ENCODE results near the gene MAP1A. TPM values are rescaled to one million over a fixed set of nuclear protein-coding genes. Genes with fewer than 3 reads are reported as not detected.

The MAP1A gene
- total RNA-seq, 1 donor from 2014 or later = 4.0 TPM

GRCh38 chr15:43521419-43521818 is 4.0 kb downstream of the MAP1A start:
- Histone ChIP-seq H3K9me3 (ENCODE audit: low read depth) (no peaks in the 10 kb centered on the region), H3F3A (ENCODE audit: low read depth) (peaks cover 17% of the 10 kb centered on the region), H3K4me2 (no peak overlapping the region), H3K79me2 (ENCODE audit: low read depth) (no peaks in the 10 kb centered on the region), H3K36me3 (no peaks in the 10 kb centered on the region), H3K27ac (no peak overlapping the region), H3K4me1 (peaks cover 31% of the 10 kb centered on the region), H3K4me3 (no peak overlapping the region), H2AFZ (replicated peaks) (no peak overlapping the region), H3K9ac (no peak overlapping the region), H3K27me3 (no peaks in the 10 kb centered on the region), H4K20me1 (ENCODE audit: low read depth) (no peaks in the 10 kb centered on the region)
- H3K9me3 Mint-ChIP-seq = peaks cover 6% of the 10 kb centered on the region
- H3K4me1 Mint-ChIP-seq = peaks cover 34% of the 10 kb centered on the region
- H3K4me3 Mint-ChIP-seq = no peak overlapping the region
- DNase-seq (ENCODE audit: low spot score) = no peak
- no peak for TF ChIP-seq EZH2 (IDR thresholded peaks at IDR 0.05)
- TF ChIP-seq EZH2phosphoT487 (IDR thresholded peaks at IDR 0.05) = no peak
- no peak for TF ChIP-seq CTCF (IDR thresholded peaks at IDR 0.05)
- peaks cover 57% of the 10 kb centered on the region for H3K36me3 Mint-ChIP-seq
- H3K27me3 Mint-ChIP-seq (ENCODE audit: insufficient read depth, low read depth) = peaks cover 10% of the 10 kb centered on the region
- no peak overlapping the region for H3K27ac Mint-ChIP-seq

- no peaks in the 10 kb centered on the region for H3K9me3 ChIP-seq (ENCODE audit: low read depth)
- H4K20me1 ChIP-seq (ENCODE audit: low read depth) = no peaks in the 10 kb centered on the region
- no peak overlapping the region for H3K4me3 Mint-ChIP-seq
- no peak overlapping the region for H3K9ac ChIP-seq
- H3K4me1 Mint-ChIP-seq = peaks cover 25% of the 10 kb centered on the region
- peaks cover 10% of the 10 kb centered on the region for H3K27me3 Mint-ChIP-seq (ENCODE audit: insufficient read depth, low read depth)
- H3K79me2 ChIP-seq (ENCODE audit: low read depth) = no peaks in the 10 kb centered on the region
- no peak overlapping the region for H3K27ac Mint-ChIP-seq
- H3K36me3 Mint-ChIP-seq = peaks cover 57% of the 10 kb centered on the region
- H3K36me3 ChIP-seq = no peaks in the 10 kb centered on the region
- no peak overlapping the region for H3K27ac ChIP-seq
- H3K4me1 ChIP-seq = peaks cover 23% of the 10 kb centered on the region
- no peaks in the 10 kb centered on the region for H3K27me3 ChIP-seq
- no peak overlapping the region for H2AFZ ChIP-seq (replicated peaks)
- no peak overlapping the region for H3K4me2 ChIP-seq
- no peak for DNase-seq (ENCODE audit: low spot score)
- H3F3A ChIP-seq (ENCODE audit: low read depth) = peaks cover 17% of the 10 kb centered on the region
- H3K4me3 ChIP-seq = no peak overlapping the region
- H3K9me3 Mint-ChIP-seq = peaks cover 6% of the 10 kb centered on the region
- no peak for TF ChIP-seq EZH2phosphoT487 (IDR thresholded peaks at IDR 0.05)
- no peak for TF ChIP-seq EZH2 (IDR thresholded peaks at IDR 0.05)
- no peak for TF ChIP-seq CTCF (IDR thresholded peaks at IDR 0.05)
Measured at GRCh38 chr15:43522247-43522646, 4.8 kb downstream of the MAP1A start.

GRCh38 chr15:43523646-43524045 is 6.2 kb downstream of the MAP1A start:
- Histone ChIP-seq H3K9me3 (ENCODE audit: low read depth) (no peaks in the 10 kb centered on the region), H3K36me3 (no peaks in the 10 kb centered on the region)
- peaks cover 57% of the 10 kb centered on the region for H3K36me3 Mint-ChIP-seq

More at GRCh38 chr15:43523646-43524045, 6.2 kb downstream of the MAP1A start:
- H2AFZ ChIP-seq (replicated peaks) = no peak overlapping the region
- Mint-ChIP-seq H3K4me1 (peaks cover 12% of the 10 kb centered on the region), H3K9me3 (peaks cover 6% of the 10 kb centered on the region), H3K27ac (no peak overlapping the region), H3K27me3 (ENCODE audit: insufficient read depth, low read depth) (peaks cover 8% of the 10 kb centered on the region), H3K4me3 (no peak overlapping the region)
- H3K27me3 ChIP-seq = no peaks in the 10 kb centered on the region
- no peak overlapping the region for H3K4me3 ChIP-seq
- H3K27ac ChIP-seq = no peak overlapping the region
- H3F3A ChIP-seq (ENCODE audit: low read depth) = peaks cover 6% of the 10 kb centered on the region
- DNase-seq (ENCODE audit: low spot score) = no peak
- no peaks in the 10 kb centered on the region for H3K79me2 ChIP-seq (ENCODE audit: low read depth)
- H4K20me1 ChIP-seq (ENCODE audit: low read depth) = no peaks in the 10 kb centered on the region
- H3K4me2 ChIP-seq = no peak overlapping the region
- H3K9ac ChIP-seq = no peak overlapping the region
- TF ChIP-seq EZH2 (IDR thresholded peaks at IDR 0.05) (no peak), CTCF (IDR thresholded peaks at IDR 0.05) (no peak), EZH2phosphoT487 (IDR thresholded peaks at IDR 0.05) (no peak)
- peaks cover 18% of the 10 kb centered on the region for H3K4me1 ChIP-seq

Data from neural progenitor cell (in vitro differentiated cells).